A549 (cell line): ENCODE data around the gene ARHGEF26. TPM values are rescaled to one million over a fixed set of nuclear protein-coding genes. Genes with fewer than 3 reads are reported as not detected.
"Not testable (repeated sequence)": the region's sequence is repeated elsewhere in the genome, so short reads cannot be mapped to it uniquely, and the experiment has no call there.

Source experiments
- ATAC-seq, 2 experiments: fragments of 200-7000 bp in 1 of 2; fragments of >200 bp in 1 of 2; cut with Nextera tagmentation in 1 of 2; cut with Tn5 transposase in 1 of 2; 3 replicates each; pipeline versions ENCODE4 v1.8.0 to v1.9.1; 2018 to 2020; ENCODE audit warnings: mild to moderate bottlenecking in 1 of 2, moderate library complexity in 1 of 2
- CTCF ChIA-PET: fragments of 300-600 bp; sonication (Branson Sonifier 250); formaldehyde crosslinking; extraction: SDS; loops from one replicate; lab custom pipeline; 2021; ENCODE audit warnings: antibody characterized with exemption, inconsistent platforms; lab: Yijun Ruan, JAX
- POLR2A ChIA-PET: fragments of 350-600 bp; formaldehyde crosslinking; extraction: SDS; loops from one replicate; lab custom pipeline; 2021; ENCODE audit warnings: antibody characterized with exemption, inconsistent platforms; lab: Yijun Ruan, JAX
- DNase-seq, 2 experiments: peaks; one replicate each; pipeline versions ENCODE4 v3.0.0 to v3.0.0-alpha.2; 2011 to 2016; ENCODE audit warnings: low read depth in 1 of 2, low spot score in 1 of 2
- FAIRE-seq: peaks from 2 replicates; lab custom pipeline; 2011; peaks lifted over from hg19 to GRCh38; lab: Jason Lieb, UNC
- H3K27ac ChIP-seq, 2 experiments: fragments of >200 bp; sonication (Bioruptor Twin); formaldehyde crosslinking; 3 replicates each; pipeline ENCODE4 v1.5.1; 2016 to 2017
- H3K4me1 ChIP-seq: fragments of >200 bp; sonication (Bioruptor Twin); formaldehyde crosslinking; 3 replicates; pipeline ENCODE4 v1.6.1; 2016
- H3K4me2 ChIP-seq: fragments of >200 bp; sonication (Bioruptor Twin); formaldehyde crosslinking; 3 replicates; pipeline ENCODE4 v1.6.1; 2016
- H3K4me3 ChIP-seq: fragments of >200 bp; sonication (Bioruptor Twin); formaldehyde crosslinking; 3 replicates; pipeline ENCODE4 v1.5.1; 2016
- H3K9me3 ChIP-seq: fragments of >200 bp; sonication (Bioruptor Twin); formaldehyde crosslinking; 3 replicates; pipeline ENCODE4 v1.6.1; 2016
- BHLHE40 ChIP-seq: IDR thresholded peaks from 2 replicates; pipeline ENCODE4 v1.6.1; 2012; ENCODE audit warnings: low read depth, low read length, inconsistent platforms
- CBX2 ChIP-seq: fragments of 200-600 bp; sonication (generic); IDR thresholded peaks from 2 replicates; pipeline ENCODE4 v1.6.1; 2016; ENCODE audit warnings: low read depth, mild to moderate bottlenecking, borderline replicate concordance
- CEBPB ChIP-seq, 2 experiments: fragments of >200 bp in 1 of 2; sonication (Bioruptor Twin) in 1 of 2; formaldehyde crosslinking in 1 of 2; IDR thresholded peaks; 2 replicates each; pipeline ENCODE4 v1.6.1; 2012 to 2016
- CHD4 ChIP-seq: fragments of 200-600 bp; sonication (generic); IDR thresholded peaks from 2 replicates; pipeline ENCODE4 v1.6.1; 2016; ENCODE audit warnings: antibody characterized with exemption, mild to moderate bottlenecking, borderline replicate concordance
- CTCF ChIP-seq: fragments of >200 bp; sonication (Bioruptor Twin); formaldehyde crosslinking; IDR thresholded peaks from 3 replicates; pipeline ENCODE4 v1.5.1; 2016
- E2F6 ChIP-seq: IDR thresholded peaks from 2 replicates; pipeline ENCODE4 v1.6.1; 2012; ENCODE audit warnings: low read depth, borderline replicate concordance
- EHF ChIP-seq: fragments of 250-450 bp; sonication (Bioruptor Pico); IDR thresholded peaks from 2 replicates; pipeline ENCODE4 v1.5.0; 2020; ENCODE audit warnings: mild to moderate bottlenecking
- JUNB ChIP-seq: fragments of >200 bp; sonication (Bioruptor Twin); formaldehyde crosslinking; IDR thresholded peaks from 2 replicates; pipeline ENCODE4 v1.6.1; 2016
- MAFK ChIP-seq: fragments of 450-650 bp; IDR thresholded peaks from 2 replicates; pipeline ENCODE4 v1.6.1; 2014; ENCODE audit not compliant: partially characterized antibody
- NR3C1 ChIP-seq: fragments of >200 bp; sonication (Bioruptor Twin); formaldehyde crosslinking; IDR thresholded peaks from 3 replicates; pipeline ENCODE4 v1.6.1; 2017
- RARB ChIP-seq: fragments of 250-450 bp; sonication (Bioruptor Pico); IDR thresholded peaks from 2 replicates; pipeline ENCODE4 v1.8.0; 2021; ENCODE audit warnings: mild to moderate bottlenecking, moderate library complexity
- TP53 ChIP-seq: fragments of 250-450 bp; sonication (Bioruptor Pico); IDR thresholded peaks from 2 replicates; pipeline ENCODE4 v1.5.0; 2021; ENCODE audit warnings: mild to moderate bottlenecking, moderate library complexity
- ZFP36 ChIP-seq: fragments of 450-650 bp; IDR thresholded peaks from 2 replicates; pipeline ENCODE4 v1.6.1; 2014; ENCODE audit warnings: borderline replicate concordance; ENCODE audit not compliant: partially characterized antibody
- WGBS: methylation state at CpG from one replicate; pipeline ENCODE4 v1.1.6; 2017; ENCODE audit errors: missing lambda C conversion rate; 5-methylcytosine and 5-hydroxymethylcytosine counted together
- polyA plus RNA-seq, 4 experiments: library from polyadenylated mRNA; depleted of rRNA in 3 of 4; stranded (reverse); fragments of >200 nt; fragmentation: RNase III in 1 of 4; extraction: RNeasy Plus Mini Kit Qiagen cat#74134 plus additional on column Dnase treatment in 1 of 4; gene quantifications; 2 replicates in 3 of 4; 3 replicates in 1 of 4; pipeline ENCODE4 v1.2.3, GENCODE V29; 2011 to 2017

The ARHGEF26 gene
- polyA plus RNA-seq, 2 of the 4 experiments (the other 2 are of a cell fraction) = 2.9 to 5.8 TPM

GRCh38 chr3:154085071-154085470, 36.1 kb upstream of the ARHGEF26 start:
- CTCF ChIA-PET = interaction anchor here (0.6 to 1.5 kb wide), 3 partner anchors 11 to 169 kb away, joined by 3 read pairs; no protein-coding TSS in a partner anchor
- no peak overlapping the region for H3K4me2 ChIP-seq
- no peak overlapping the region for H3K27ac ChIP-seq
- FAIRE-seq (no peak), DNase-seq (no peak), ATAC-seq (no peak)
- WGBS = 100% methylated on average over 1 of the region's 1 CpG
- TF ChIP-seq RARB (CRISPR knock-in tag) = no peak
- TF ChIP-seq MAFK = no peak
- TF ChIP-seq JUNB = no peak
- TF ChIP-seq CEBPB (IDR thresholded peaks at IDR 0.05) = no peak
- POLR2A ChIA-PET = no interaction called here
- no peaks in the 10 kb centered on the region for H3K9me3 ChIP-seq
- H3K4me3 ChIP-seq = no peak overlapping the region
- no peaks in the 10 kb centered on the region for H3K4me1 ChIP-seq

GRCh38 chr3:154085799-154086198, 35.4 kb upstream of the ARHGEF26 start:
- no peak overlapping the region for H3K4me2 ChIP-seq
- H3K27ac ChIP-seq = no peak overlapping the region
- POLR2A ChIA-PET = no interaction called here
- no peaks in the 10 kb centered on the region for H3K9me3 ChIP-seq
- H3K4me1 ChIP-seq = no peaks in the 10 kb centered on the region
- no peak overlapping the region for H3K4me3 ChIP-seq
- TF ChIP-seq CTCF (no peak), E2F6 (no peak), EHF (CRISPR knock-in tag) (no peak), BHLHE40 (no peak), ZFP36 (no peak), CBX2 (no peak), TP53 (no peak), NR3C1 (no peak), RARB (CRISPR knock-in tag) (no peak)
- ATAC-seq (no peak), DNase-seq (no peak), FAIRE-seq (no peak)
- CTCF ChIA-PET = interaction anchor here (1.5 kb wide), 1 partner anchor 12 kb away, joined by 3 read pairs; no protein-coding TSS in a partner anchor
- WGBS = 39% methylated on average over 4 of the region's 4 CpGs

- no peak overlapping the region for H3K27ac ChIP-seq
- ATAC-seq = no peak
- WGBS = 18% methylated on average over 1 of the region's 1 CpG
- POLR2A ChIA-PET = no interaction called here
- H3K4me2 ChIP-seq = no peak overlapping the region
- DNase-seq = no peak
- CTCF ChIA-PET = interaction anchor here (1.5 kb wide), 1 partner anchor 12 kb away, joined by 3 read pairs; no protein-coding TSS in a partner anchor
- no peaks in the 10 kb centered on the region for H3K4me1 ChIP-seq
- no peak overlapping the region for H3K4me3 ChIP-seq
- no peaks in the 10 kb centered on the region for H3K9me3 ChIP-seq
- no peak for FAIRE-seq
- TF ChIP-seq MAFK = peak; percentile 74
- TF ChIP-seq CHD4 = no peak
Measured at GRCh38 chr3:154086286-154086685, 34.9 kb upstream of the ARHGEF26 start.

- H3K9me3 ChIP-seq, H3K4me2 ChIP-seq, H3K4me3 ChIP-seq, H3K27ac ChIP-seq, POLR2A ChIA-PET, H3K4me1 ChIP-seq, FAIRE-seq, ATAC-seq, DNase-seq: not testable (repeated sequence)
- CTCF ChIA-PET = interaction anchor here (1.0 to 2.0 kb wide), 2 partner anchors 164 to 166 kb away, joined by 4 to 5 read pairs; no protein-coding TSS in a partner anchor
- WGBS = 80% methylated on average over 13 of the region's 26 CpGs
Measured at GRCh38 chr3:154087756-154088480, 33.3 kb upstream of the ARHGEF26 start.
